A673 (cell line): ENCODE measurements around the gene SLC31A1. TPM values are rescaled to one million over a fixed set of nuclear protein-coding genes. Genes with fewer than 3 reads are reported as not detected.

Experiments
- BruUV-seq: library from RNA; stranded (reverse); fragments of 400-500 nt; replicated peaks from 2 replicates; lab custom pipeline; 2021; lab: Mats Ljungman, UMichigan
- CTCF ChIA-PET: fragments of 300-600 bp; sonication (Branson Sonifier 250); formaldehyde crosslinking; loops from one replicate; lab custom pipeline; 2022; ENCODE audit warnings: antibody characterized with exemption; lab: Charles Lee
- POLR2A ChIA-PET: fragments of 300-600 bp; sonication (Branson Sonifier 250); formaldehyde crosslinking; loops from one replicate; lab custom pipeline; 2022; ENCODE audit warnings: antibody characterized with exemption; ENCODE audit not compliant: low non-redundant PET; lab: Charles Lee
- DNase-seq: peaks from one replicate; pipeline ENCODE4 v3.0.0-alpha.2; 2015; ENCODE audit warnings: low spot score
- H3K27ac ChIP-seq: fragments of 200-600 bp; sonication (generic); 2 replicates; pipeline ENCODE4 v1.5.1; 2016; ENCODE audit warnings: mixed run types, low read depth, mild to moderate bottlenecking, mixed read lengths, antibody characterized with exemption, low read length; ENCODE audit not compliant: poor library complexity, severe bottlenecking
- H3K27me3 ChIP-seq: fragments of 200-600 bp; sonication (generic); replicated peaks from 2 replicates; pipeline ENCODE4 v1.6.1; 2017; ENCODE audit warnings: mixed run types, low read depth, mild to moderate bottlenecking, mixed read lengths, antibody characterized with exemption, low read length; ENCODE audit not compliant: insufficient read depth, poor library complexity
- H3K36me3 ChIP-seq: fragments of 200-600 bp; sonication (generic); 2 replicates; pipeline ENCODE4 v1.6.1; 2016; ENCODE audit warnings: mixed run types, mild to moderate bottlenecking, mixed read lengths, antibody characterized with exemption, low read length; ENCODE audit not compliant: insufficient read depth, poor library complexity, severe bottlenecking
- H3K4me1 ChIP-seq: fragments of 200-600 bp; sonication (generic); 2 replicates; pipeline ENCODE4 v1.6.1; 2017; ENCODE audit warnings: mixed run types, mild to moderate bottlenecking, mixed read lengths, antibody characterized with exemption, low read length; ENCODE audit not compliant: insufficient read depth, poor library complexity, severe bottlenecking
- H3K4me3 ChIP-seq: fragments of 200-600 bp; sonication (generic); 2 replicates; pipeline ENCODE4 v1.5.1; 2016; ENCODE audit warnings: low read depth, mixed run types, mild to moderate bottlenecking, mixed read lengths, low read length; ENCODE audit not compliant: poor library complexity, severe bottlenecking
- H3K9me3 ChIP-seq: fragments of 200-600 bp; sonication (generic); 2 replicates; pipeline ENCODE4 v1.6.1; 2016; ENCODE audit warnings: mixed run types, low read depth, mild to moderate bottlenecking, mixed read lengths, antibody characterized with exemption, low read length; ENCODE audit not compliant: poor library complexity, severe bottlenecking
- CTCF ChIP-seq: fragments of 300-800, 200-600 bp; sonication (generic); conservative IDR thresholded peaks from 2 replicates; pipeline ENCODE4 v1.5.1; 2017; ENCODE audit warnings: low read depth, mild to moderate bottlenecking, antibody characterized with exemption, low read length, moderate library complexity, mixed read lengths
- EZH2 ChIP-seq: fragments of 200-600 bp; sonication (generic); IDR thresholded peaks from 2 replicates; pipeline ENCODE4 v1.6.1; 2017; ENCODE audit warnings: borderline replicate concordance, low read depth, mild to moderate bottlenecking, mixed read lengths, antibody characterized with exemption, low read length; ENCODE audit not compliant: poor library complexity, severe bottlenecking
- intact Hi-C: fragments of 100-400 bp; cut with micrococcal nuclease; formaldehyde crosslinking; loops from one replicate; pipeline ENCODE4 v1.10.0; 2022; ENCODE audit not compliant: unreplicated experiment
- total RNA-seq: library from RNA; stranded (reverse); gene quantifications from 2 replicates; pipeline ENCODE4 v1.2.3, GENCODE V29; 2021

Gene SLC31A1
- total RNA-seq, 1 experiment from 2014 or later = 32.7 TPM

GRCh38 chr9:113216406-113216805 is 4.9 kb upstream of the SLC31A1 start:
- no peak for DNase-seq
- no peak overlapping the region for H3K27ac ChIP-seq
- no TSS peak for BruUV-seq
- intact Hi-C loops = no loop called here
- no peaks in the 10 kb centered on the region for H3K9me3 ChIP-seq
- H3K4me3 ChIP-seq = no peak overlapping the region
- ChIA-PET CTCF (no interaction called here), POLR2A (no interaction called here)
- TF ChIP-seq EZH2 = no peak
- TF ChIP-seq CTCF = no peak
- H3K36me3 ChIP-seq = no peaks in the 10 kb centered on the region
- no peaks in the 10 kb centered on the region for H3K27me3 ChIP-seq
- peaks cover 6% of the 10 kb centered on the region for H3K4me1 ChIP-seq

GRCh38 chr9:113219186-113219936 is 2.0 kb upstream of the SLC31A1 start:
- BruUV-seq = no TSS peak
- POLR2A ChIA-PET = no interaction called here

GRCh38 chr9:113219969-113220368 is 1.4 kb upstream of the SLC31A1 start:
- Histone ChIP-seq H3K27ac (peak overlapping the region; percentile 75), H3K36me3 (peaks cover 4% of the 10 kb centered on the region), H3K9me3 (no peaks in the 10 kb centered on the region), H3K4me3 (peak overlapping the region; percentile 75), H3K4me1 (peaks cover 18% of the 10 kb centered on the region), H3K27me3 (no peaks in the 10 kb centered on the region)
- TF ChIP-seq CTCF (no peak), EZH2 (no peak)
- CTCF ChIA-PET = no interaction called here
- no TSS peak for BruUV-seq
- intact Hi-C loops = no loop called here
- DNase-seq = no peak
- POLR2A ChIA-PET = no interaction called here

More at GRCh38 chr9:113219186-113219936, 2.0 kb upstream of the SLC31A1 start:
- DNase-seq = no peak
- no peak overlapping the region for H3K27ac ChIP-seq
- H3K9me3 ChIP-seq = no peaks in the 10 kb centered on the region
- CTCF ChIA-PET = no interaction called here
- TF ChIP-seq CTCF = no peak
- no peak for TF ChIP-seq EZH2
- intact Hi-C loops = no loop called here
- H3K36me3 ChIP-seq = peaks cover 4% of the 10 kb centered on the region
- no peak overlapping the region for H3K4me3 ChIP-seq
- H3K27me3 ChIP-seq = no peaks in the 10 kb centered on the region
- peaks cover 18% of the 10 kb centered on the region for H3K4me1 ChIP-seq
